GM11168 (cell line): ENCODE data around the gene CNIH2.
"Not testable (repeated sequence)": the region's sequence is repeated elsewhere in the genome, so short reads cannot be mapped to it uniquely, and the experiment has no call there.

ENCODE experiments used
- in situ Hi-C: fragments of 300-500 bp; cut with MboI; formaldehyde crosslinking; loops from one replicate; pipeline ENCODE4 v1.12.0; 2022; ENCODE audit warnings: low sequenced_read_pairs; ENCODE audit not compliant: unreplicated experiment

Gene CNIH2

DNA sequence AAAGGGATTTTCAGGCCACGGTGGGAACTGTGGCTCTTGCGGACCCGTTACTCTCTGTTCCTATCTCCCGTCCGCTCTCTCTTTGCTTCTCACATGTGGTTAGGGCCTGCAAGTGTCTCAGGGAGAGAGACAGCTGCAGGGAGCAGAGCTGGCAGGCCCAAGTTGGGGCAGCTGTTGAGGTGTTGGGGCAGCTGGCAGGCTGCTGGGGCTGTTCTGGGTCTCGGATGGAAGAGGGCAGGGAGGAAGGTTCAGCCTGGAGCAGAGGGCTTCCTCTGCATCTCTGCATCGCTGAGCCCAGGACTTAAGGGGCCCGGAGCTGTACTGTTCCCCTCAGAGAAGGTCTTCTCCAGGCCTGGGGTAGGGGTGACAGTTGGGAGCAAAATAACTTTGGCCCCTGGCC lies 2.6 kb upstream of the CNIH2 start:
- in situ Hi-C loops: no loop called here

DNA sequence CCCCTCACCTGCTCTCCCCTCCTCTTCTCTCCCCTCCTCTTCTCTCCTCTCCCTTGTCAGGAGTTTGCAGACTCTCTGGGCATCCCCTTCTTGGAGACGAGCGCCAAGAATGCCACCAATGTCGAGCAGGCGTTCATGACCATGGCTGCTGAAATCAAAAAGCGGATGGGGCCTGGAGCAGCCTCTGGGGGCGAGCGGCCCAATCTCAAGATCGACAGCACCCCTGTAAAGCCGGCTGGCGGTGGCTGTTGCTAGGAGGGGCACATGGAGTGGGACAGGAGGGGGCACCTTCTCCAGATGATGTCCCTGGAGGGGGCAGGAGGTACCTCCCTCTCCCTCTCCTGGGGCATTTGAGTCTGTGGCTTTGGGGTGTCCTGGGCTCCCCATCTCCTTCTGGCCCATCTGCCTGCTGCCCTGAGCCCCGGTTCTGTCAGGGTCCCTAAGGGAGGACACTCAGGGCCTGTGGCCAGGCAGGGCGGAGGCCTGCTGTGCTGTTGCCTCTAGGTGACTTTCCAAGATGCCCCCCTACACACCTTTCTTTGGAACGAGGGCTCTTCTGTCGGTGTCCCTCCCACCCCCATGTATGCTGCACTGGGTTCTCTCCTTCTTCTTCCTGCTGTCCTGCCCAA lies 1.9 kb upstream of the CNIH2 start:
- in situ Hi-C loops: no loop called here

- in situ Hi-C loops: not testable (repeated sequence)
These were observed 1.4 kb upstream of the CNIH2 start for GRCh38 chr11:66276619-66277018.

- in situ Hi-C loops: not testable (repeated sequence)
These were observed 911 bp upstream of the CNIH2 start for GRCh38 chr11:66277064-66277463.

- in situ Hi-C loops: no loop called here
These were observed 552 bp downstream of the CNIH2 start for GRCh38 chr11:66278363-66279091.

DNA sequence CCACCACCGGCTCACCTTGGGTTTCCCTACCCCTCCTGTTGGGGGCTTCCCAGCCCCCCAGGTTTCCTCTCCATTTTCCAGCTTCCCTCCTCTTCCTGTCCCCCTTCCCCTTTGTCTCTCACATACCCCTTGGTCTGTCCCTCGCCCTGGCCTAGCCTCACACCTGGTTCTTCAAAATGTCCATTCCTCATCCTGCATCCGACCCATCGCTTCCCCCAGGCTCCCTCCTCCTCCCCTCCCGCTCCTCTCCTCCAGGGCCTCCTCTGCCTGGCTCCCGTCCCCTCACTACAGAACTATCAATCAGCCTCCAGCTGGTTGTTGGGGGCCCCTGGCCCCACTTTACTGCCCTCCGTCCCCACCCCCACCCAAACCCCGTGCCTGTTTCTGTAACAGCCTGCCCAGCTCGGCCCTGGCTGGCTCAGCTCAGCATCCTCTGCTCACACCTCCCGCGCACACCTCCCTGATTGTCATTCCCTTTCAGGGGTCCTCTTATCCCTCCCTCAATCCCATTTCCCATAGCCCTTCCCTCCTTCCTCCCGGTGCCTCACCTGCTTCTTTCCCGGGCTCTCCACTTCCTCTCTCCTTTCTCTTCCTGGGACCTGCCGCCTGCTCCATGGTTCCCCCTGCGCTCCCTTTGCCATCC lies 1.2 kb downstream of the CNIH2 start:
- in situ Hi-C loops: no loop called here

DNA sequence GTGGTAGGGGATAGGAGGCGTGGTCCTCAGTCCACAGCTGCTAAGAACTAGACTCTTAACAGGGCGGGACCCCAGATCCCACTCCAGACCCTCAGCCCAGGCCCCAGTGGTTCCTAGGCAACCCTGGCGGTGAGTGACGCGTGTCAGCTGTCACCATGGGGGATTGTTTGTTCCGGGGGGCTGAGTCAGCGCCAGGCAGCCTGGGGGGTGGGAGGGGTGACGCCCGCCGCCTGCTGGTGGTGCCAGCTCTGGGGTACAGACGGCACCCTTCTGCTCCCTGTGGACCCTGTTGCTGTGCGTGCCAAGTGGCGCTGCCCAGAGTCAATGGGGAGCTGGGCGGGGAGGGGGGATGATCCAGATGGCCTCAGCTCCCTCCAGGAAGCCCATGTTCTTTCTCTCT lies 2.5 kb downstream of the CNIH2 start:
- in situ Hi-C loops: no loop called here

- in situ Hi-C loops: no loop called here
These were observed 3.0 kb downstream of the CNIH2 start for GRCh38 chr11:66281001-66281400.

- in situ Hi-C loops: no loop called here
These were observed 3.9 kb downstream of the CNIH2 start for GRCh38 chr11:66281776-66282467.

DNA sequence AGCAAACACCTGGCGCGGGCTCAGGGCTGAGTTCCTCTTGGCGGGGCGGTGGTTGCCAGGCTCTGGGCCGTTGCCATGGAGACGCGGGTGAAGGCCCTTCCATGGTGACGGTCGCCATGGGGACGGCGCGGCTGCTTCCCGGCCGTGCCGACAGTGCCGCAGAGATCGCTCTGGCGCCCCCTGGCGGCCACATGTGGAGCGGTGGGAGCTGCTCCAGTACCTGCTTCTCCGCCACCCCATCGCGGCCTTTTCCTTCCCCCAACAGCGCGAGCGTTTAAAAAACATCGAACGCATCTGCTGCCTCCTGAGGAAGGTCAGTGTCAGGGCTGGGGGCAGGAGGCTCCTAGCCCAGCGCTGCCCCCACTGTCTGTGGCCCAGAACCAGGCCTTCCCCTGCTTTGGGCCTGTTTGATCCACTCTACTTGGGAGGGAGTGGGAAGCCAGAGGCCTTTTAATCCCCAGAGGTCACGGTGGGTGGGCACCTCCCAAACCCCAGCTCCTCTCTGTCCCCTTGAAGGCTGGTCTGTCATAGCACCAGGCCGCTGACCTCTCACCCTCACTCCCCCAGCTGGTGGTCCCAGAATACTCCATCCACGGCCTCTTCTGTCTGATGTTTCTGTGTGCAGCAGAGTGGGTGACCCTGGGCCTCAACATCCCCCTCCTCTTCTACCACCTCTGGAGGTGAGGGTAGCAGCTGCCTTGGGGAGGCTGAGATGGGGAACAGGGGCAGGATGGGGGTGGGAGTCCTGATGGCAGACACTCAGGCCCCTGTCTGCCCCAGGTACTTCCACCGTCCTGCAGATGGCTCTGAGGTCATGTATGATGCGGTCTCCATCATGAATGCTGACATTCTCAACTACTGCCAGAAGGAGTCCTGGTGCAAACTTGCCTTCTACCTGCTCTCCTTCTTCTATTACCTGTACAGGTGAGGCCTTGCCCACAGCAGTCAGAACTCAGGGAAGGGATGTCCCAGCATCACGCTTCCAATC lies 4.8 kb downstream of the CNIH2 start:
- in situ Hi-C loops: no loop called here

DNA sequence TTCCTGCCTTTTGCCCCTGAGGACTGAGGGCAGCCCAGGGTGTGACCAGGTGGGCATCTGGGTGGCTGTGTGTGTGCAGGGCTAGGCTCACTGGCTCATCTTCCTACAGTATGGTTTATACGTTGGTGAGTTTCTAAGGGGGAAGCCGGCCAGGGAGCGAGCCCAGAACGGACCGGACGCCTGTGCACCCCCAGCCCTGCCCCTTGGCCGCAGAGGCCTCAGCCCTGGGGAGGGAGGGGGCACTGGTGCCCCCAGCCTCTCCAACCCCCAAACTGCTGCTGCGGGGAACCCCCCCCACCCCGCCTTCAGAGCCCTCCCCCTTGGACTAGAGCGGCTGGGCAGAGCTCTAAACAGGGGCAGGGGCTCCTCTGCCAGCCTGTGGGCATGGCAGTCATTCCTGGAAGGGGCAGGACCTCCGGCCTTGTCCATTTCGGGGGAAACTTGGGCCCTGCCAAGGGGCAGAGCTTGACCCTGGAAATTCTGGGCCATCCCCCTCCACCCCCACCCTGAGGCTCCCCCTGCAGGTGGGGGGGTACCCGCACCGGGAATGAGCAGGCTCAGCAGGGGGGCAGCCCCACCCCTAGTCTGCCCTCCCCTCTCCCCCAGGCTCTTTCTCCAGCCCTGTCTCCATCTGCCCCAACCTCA lies 5.6 kb downstream of the CNIH2 start:
- in situ Hi-C loops: no loop called here

- in situ Hi-C loops: no loop called here
These were observed 6.6 kb downstream of the CNIH2 start for GRCh38 chr11:66284526-66285078.

DNA sequence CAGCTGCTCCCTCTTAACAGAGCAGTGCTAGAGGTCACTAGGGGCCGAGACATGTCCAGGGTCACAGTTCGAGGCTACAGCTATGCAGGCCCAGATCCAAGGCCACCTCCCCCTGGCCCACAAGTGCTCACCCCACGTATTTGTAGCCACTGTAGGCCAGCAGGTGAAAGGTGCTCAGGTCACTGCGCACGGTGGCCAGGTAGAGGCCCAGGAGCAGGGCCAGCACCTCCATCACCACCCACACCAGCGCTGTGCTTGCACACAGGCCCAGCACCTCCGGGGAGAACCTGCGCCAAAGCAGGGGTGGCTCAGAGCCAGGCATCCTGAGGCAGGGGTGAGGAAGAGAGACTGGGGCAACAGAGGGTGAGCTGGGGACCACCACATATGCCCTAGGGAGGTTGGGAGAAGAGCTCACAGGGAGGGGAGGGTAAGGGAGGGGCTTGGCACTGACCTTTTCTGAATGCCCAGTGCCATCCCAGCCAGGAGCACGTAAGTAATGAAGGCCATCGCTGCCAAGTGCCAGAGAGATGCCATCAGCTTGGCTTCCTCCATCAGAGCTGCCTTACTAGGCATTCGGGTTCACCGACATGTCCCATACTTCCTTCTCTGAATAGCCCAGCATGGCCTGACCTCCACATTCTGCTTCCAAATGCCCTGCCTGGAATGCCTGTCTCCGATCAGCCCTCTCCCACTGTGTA lies 7.4 kb downstream of the CNIH2 start:
- in situ Hi-C loops: no loop called here

GRCh38 chr11:66286699-66287098 lies 8.7 kb downstream of the CNIH2 start:
- in situ Hi-C loops: no loop called here

DNA sequence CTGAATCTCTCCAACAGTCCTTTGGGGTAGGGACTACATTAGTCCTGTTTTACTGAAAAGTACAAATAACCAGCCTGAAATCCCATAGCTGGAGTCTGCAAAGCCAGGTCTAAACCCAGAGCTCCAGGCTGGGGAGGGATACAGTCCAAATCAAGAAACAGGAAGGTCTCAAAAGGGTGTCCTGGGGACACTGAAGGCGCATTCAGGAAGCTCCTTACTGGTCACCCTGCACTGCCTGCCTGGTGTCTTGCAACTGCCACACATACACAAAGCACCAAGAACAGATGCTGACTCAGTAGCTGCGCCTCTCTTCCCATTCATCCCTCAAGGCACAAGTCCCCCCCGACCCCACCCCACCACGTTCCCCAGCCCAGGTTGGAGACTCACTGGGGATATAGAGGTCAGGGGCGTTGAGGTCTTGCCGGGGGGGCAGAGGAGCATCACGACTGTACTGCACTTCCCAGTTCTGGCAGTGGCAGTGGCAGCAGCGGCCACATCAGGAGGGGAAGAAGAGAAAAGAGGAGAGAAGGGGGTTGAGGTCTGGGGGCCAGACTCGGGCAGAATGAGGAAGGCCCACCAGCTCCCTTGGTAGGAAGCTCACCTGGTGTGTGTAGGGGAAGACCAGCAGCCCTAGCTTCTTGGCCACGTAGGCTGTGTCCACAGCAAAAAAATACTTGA lies 9.4 kb downstream of the CNIH2 start:
- in situ Hi-C loops: no loop called here

- in situ Hi-C loops: no loop called here
These were observed 10.1 kb downstream of the CNIH2 start for GRCh38 chr11:66287889-66288670.
